HG03196 (cell line): ENCODE data around the gene PRMT2.

Source experiments
- ATAC-seq: cut with Tn5 transposase; IDR thresholded peaks from one replicate; pipeline ENCODE4 v1.9.1; 2021; ENCODE audit not compliant: unreplicated experiment

The PRMT2 gene

DNA sequence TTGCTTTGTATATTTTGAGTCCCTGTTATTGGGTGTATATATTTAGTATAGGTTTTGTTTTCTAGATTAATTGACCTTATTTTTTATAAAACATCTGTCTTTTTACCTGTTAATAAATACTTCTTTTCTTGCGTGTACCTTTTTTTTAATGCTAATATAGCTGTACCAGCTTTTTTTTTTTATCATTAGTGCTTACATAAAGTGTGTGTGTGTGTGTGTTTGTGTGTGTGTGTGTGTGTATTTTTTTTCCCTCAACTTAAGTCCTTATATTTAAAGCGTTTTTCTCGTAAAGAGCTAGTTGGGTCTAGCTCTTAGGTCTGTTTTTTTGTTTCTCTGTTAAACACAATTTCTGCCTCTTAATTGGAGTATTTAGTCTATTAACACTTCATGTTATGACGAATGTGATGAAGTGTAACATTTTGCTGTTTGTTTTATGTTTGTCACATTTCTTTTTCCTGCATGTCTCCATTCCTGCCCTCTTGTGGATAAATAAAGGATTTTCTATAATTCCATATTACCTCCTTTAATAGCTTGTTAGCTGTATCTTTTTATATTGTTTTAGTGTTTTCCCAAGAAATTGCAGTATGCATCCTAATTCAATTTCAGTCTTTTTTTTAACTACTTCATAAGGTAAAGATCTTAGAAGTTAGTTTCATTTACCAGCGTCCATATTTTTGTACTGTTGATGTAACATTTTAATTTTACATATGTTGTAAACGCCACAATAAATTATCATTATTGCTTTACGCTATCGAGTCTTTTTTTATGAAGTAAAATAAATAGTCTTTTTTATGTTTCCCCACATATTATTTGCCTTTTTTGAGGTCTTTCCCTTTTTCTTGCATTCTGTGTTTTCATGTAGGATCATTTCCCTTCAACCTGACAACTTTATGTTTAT, 4.3 kb downstream of the PRMT2 start:
- no peak for ATAC-seq

DNA sequence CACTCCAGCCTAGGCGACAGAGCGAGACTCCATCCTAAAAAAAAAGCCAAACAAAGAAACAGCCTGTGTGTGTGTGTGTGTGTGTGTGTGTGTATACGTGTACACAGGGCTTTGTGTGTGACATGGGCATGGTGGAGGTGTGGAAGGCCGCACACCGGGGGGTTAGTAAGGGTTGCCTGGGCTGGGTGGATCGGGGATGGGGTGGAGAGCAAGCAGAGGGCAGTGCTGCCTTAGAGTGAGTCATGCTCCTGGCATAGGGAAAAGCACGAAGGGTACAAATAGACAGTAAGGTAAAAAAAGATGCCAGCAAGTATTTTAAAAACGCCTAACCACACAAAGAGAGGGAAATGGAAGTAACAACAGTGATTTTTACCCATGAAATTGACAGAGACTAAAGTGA, 6.2 kb downstream of the PRMT2 start:
- no peak for ATAC-seq

DNA sequence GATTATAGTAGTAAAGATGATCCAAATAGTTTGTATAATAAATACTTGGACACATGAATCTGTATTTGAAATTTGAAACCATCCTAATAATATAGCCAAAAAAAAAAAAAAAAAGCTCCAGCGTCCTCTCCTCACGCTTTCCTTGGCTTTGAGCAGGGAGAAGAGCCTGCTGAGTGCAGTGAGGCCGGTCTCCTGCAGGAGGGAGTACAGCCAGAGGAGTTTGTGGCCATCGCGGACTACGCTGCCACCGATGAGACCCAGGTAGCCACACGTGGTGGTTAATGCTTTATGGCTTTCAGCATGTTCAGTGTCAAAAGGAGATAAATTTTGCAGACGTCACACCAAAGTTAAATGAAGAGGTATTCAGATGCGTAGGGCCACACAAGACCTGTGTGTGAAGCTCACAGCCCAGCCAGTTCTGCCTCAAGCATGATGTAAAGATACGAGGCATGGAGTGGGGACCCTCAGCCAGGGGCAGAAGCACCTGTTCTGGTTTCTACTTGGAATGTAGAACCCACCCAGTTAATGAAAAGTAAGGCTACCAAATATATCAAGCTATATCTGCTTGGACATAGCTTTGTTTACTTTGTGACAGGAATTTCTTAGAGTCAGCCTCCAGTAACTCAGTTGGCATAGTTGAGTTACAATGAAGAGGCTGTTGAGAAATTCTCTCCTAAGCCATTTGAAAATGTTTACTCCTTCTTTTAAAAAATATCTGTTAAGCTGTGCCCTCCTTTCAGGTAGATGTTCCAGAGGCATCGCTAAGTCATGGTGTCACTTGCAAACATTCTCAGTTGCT, 8.1 kb downstream of the PRMT2 start:
- ATAC-seq, result no peak

DNA sequence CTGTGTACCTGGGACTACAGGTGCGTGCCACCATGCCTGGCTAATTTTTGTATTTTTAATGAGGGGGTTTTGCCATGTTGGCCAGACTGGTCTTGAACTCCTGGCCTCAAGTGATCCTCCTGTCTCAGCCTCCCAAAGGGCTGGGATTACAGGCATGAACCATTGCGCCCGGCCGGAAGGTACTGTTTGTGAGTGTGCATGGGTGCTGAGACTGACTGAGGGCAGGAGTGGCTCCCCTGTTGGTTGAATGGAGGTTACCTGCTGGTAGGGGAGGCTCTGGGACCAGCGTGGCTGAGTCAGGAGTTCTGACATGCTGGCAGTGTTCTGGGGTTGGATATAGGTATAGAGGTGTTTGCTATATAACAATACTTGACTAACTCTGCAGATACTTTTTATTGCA, 10.4 kb downstream of the PRMT2 start:
- ATAC-seq, result no peak

DNA sequence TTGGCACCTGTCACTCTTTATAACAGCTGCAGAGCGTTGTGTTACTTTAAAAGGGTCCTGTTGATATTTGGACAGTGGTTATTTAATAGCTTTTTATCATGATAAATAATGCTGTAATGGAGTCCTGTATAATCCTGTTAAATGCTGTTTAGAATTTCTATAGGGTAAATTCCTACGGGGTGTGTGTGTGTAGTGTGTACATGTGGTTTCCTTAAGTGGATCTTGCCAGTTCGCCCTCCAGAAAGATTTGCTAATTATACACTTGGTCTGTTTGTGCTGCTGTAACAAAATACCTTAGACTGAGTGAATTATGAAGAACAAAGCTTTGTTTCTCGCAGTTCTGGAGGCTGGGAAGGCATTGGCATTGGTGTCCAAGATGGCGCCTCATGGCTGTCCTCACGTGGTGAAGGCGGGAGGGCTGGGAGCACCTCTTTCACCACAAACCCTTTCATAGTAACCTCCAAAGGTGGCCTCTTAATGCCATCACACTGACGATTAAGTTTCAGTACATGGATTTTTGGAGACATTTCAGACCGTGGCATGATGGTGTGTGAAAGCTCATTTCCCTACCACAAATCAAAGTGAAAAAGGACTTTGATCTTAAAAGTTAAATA, 11.2 kb downstream of the PRMT2 start:
- no peak for ATAC-seq

DNA sequence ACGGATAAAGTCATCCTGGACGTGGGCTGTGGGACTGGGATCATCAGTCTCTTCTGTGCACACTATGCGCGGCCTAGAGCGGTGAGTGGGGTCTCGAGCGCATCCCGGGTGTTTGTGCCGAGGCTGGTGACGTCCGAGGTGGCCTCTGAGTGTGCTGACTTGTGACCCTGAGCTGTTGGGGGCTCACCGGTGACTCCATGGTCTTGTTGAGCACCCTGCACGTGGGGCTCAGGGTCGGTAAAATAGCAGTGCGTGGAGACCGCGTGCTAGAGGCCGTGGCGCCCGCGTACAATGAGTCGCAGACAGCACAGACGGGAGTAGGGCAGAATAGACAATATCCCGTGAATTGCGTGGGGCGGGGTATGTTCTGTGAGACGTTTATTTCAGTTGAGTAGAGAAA, 13.1 kb downstream of the PRMT2 start:
- ATAC-seq, result no peak

DNA sequence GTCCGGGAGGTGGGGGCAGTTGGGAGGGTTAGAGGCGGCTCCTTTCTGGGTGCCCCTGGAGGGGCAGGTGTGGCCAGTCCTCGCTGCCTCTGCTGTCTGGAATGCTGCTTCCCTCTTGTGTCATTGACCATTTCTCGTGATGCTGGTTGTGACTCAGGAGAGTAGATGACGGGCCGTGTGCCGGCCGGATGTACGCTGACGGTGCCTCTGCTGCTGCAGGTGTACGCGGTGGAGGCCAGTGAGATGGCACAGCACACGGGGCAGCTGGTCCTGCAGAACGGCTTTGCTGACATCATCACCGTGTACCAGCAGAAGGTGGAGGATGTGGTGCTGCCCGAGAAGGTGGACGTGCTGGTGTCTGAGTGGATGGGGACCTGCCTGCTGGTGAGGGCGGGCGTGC, 13.9 kb downstream of the PRMT2 start:
- ATAC-seq, result no peak

DNA sequence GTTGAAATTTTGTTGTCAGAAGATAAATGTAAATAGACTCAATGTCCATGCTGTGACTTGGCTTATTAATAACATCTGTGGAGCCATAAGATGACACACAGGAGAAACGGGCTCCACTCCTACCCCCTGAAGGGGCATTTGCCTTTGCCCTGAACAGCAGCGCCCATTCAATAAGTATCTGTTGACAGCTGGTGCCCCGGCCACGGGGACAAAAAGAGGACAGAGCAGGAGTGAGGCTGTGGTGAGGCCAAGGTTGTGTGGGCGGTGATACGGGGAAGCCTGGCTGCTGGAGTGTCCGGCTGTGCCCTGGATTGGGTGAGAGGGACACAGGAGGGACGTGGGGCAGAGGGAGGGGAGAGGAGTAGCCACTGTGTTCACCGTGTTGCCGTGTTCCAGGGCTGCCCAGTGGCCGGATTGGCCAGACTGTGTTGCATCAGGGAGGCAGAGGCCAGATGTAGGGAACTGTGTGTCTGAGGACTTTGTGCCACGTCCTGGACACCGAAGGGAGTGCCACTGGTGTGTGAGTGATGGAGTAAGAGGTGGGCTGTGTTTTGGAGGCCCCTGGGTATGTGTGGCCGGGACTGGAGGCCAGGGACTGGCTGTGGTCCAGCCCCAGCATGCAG, 15.1 kb downstream of the PRMT2 start:
- ATAC-seq, result no peak

DNA sequence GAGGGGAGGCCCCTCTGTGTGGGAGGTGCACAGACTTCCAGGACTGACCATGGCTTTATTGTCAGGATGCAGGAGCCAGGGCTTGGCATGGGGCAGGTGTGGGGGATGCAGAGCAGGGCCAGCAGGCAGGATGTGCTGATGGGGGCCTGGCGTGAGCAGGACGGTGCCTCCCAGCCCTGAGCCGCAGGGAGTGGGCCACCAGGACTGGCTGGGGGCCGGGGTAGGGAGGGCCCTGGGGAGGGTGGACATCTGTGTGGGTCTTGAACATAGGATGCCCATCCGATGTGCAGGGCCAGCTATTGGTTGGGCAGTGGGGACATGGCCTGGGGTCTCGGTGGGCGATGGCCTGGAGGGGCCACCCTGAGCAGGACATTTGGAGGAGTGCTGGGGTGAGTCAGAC, 15.6 kb downstream of the PRMT2 start:
- ATAC-seq, result no peak

DNA sequence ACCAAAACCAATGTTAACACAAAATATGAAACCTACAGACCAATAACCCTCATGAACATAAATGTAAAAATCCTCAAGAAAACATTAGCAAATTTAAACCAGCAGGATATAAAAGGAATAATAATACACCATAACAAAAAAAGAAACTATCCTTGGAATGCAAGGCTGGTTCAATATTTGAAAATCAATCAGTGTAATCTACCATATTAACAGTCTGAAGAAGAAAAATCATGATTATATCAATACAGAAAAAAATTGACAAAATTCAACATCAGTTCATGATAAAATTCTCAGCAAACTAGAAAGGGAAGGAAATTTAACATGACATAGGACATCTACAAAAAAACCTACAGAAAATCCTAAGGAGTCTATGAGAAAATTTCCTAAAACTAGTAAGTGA, 19.8 kb downstream of the PRMT2 start:
- no peak for ATAC-seq

DNA sequence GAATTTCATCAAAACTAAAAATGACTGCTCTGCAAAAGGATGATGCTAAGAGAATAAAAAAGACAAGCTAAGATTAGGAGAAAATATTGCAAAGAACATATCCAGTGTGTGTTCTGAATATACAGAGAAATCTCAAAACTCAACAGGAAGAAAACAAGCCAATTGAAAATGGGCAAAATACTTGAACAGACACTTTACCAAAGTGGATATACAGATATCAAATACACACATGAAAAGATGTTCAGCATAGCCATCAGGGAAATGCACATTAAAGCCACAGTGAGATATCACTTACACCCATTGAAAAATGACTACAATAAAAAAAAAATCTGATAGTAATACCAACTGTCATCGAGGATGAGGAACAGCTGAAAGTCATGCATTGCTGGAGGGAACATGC, 21.3 kb downstream of the PRMT2 start:
- ATAC-seq, result no peak

DNA sequence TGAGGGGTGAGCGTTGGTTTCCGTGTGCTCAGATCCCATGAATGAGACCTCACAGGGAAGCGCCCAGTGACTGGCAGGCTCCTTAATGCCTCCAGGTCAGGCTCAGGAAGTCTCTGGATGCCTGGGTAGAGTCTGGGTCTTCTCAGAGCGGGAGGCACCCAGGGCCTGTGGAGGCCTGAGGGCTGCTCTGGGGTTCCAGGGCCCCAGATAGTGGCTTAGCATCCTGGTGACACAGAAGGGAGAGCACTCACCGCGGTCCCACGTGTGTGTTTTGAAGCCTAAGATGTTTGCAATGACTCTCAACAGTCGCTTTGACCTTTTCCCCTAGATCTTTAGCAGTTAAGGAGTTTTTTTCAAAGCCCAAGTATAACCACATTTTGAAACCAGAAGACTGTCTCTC, 25.0 kb downstream of the PRMT2 start:
- ATAC-seq, result no peak

DNA sequence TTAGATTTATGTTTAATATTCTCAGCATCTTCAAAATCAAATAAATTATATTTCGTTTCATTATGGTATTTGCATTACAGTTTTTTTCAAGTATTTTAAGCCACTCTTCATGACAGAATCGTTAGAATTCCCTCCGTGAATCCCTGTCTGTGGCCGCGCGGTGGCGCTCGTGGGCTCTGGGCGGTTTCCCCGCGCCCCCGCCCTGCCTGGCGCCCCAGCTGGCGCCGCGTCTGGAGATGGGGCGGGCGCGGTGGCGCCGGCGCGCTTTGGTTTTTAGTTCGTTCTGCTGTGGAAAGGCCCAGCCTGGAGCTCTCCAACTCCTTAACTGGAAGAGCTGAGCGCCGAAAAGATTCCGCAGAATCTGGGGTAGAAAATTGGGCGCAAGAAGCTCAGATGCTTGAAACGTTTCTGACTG, 25.7 kb downstream of the PRMT2 start:
- ATAC-seq, result no peak

DNA sequence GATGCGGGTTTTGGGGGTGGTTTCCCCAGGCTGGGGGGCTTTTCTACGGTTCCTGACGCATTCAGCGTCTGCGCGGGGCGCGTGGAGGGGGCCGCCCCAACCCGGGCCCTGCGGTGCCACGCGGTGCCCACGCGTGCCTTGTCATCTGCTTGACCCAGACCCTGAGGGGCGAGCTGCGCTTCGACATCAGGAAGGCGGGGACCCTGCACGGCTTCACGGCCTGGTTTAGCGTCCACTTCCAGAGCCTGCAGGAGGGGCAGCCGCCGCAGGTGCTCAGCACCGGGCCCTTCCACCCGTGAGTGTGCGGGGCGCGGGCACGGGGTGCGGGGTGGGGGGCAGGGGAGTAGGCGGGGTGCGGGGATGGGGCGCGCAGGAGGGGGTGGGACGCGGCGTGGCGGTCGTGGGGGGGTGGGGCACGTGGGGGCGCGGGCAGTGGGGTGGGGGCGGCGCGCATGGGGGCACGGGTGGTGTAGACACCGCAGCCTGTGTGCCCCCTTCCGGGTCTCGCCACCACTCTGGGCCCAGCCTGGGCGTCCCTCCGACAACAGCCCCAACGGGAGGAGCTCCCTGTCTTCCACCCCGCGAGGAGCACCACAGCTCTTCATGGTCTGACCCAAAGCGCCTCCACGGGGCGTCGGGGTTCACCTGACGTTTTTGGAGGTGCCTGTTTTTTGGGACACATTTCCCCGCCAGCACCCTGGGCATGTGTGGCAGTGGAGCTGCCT, 26.3 kb downstream of the PRMT2 start:
- no peak for ATAC-seq

DNA sequence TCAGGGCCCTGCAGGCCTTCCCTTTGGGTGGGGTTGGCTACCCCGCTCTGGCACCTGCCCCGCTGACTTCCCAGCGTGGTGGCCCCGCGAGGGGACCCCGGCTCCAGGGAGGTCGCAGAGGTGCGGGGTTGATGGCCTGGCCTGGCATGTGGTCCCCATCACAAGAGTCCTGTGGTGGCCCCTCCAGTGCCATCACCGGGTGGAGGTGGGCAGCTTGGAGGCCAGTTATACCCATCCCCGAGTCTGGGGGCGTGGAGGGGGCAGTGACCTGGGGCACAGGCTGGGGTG, 26.8 kb downstream of the PRMT2 start:
- no peak for ATAC-seq

DNA sequence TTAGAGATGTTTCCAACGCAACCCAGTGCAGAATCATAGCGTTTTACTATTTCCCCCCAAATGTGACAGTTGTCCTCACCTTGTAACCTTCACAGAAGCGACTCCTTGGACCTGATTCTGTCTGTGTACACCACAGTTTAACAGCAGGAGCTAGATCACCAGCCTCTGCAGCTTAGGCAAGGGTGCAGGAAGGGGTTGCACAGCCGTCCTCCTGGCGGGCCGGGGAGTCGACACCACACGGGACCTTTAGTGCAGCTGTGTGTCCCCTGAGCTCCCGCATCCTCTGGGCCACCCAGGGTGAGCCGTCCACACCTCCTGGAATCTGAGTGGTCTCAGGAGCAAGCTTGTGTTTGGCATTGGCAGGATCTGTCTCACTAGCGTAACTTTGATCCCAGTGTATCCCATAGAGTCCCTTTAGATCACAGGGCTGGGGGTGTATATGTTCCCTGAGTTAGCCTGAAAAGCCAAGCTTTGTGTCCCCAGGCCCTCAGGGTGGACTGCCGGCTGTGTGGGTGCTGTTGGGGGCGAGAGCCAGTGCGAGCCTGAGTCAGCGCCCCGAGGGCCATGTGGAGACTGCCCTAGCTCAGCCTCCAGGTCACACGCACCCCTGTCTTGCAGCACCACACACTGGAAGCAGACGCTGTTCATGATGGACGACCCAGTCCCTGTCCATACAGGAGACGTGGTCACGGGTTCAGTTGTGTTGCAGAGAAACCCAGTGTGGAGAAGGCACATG, 27.5 kb downstream of the PRMT2 start:
- no peak for ATAC-seq

DNA sequence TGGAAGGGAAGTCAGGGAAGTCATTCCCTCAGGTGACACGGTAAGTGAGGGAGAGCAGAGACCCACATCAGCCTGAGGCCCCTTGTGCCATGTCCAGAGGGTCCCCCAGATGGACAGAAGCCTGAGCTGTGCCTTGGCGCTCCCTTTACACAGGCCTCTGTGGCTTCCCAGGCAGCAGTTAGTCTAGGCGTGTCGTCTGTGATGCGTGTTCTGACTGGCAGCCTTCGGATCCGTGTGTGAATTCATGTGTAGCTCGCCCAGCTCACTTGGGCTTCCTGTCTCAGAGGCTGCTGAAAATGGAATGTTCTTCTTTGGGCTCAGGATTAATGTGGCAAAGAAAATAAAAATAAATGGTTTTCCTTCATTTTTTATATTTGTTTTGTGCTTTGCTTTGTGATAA, 28.3 kb downstream of the PRMT2 start:
- ATAC-seq, result no peak

DNA sequence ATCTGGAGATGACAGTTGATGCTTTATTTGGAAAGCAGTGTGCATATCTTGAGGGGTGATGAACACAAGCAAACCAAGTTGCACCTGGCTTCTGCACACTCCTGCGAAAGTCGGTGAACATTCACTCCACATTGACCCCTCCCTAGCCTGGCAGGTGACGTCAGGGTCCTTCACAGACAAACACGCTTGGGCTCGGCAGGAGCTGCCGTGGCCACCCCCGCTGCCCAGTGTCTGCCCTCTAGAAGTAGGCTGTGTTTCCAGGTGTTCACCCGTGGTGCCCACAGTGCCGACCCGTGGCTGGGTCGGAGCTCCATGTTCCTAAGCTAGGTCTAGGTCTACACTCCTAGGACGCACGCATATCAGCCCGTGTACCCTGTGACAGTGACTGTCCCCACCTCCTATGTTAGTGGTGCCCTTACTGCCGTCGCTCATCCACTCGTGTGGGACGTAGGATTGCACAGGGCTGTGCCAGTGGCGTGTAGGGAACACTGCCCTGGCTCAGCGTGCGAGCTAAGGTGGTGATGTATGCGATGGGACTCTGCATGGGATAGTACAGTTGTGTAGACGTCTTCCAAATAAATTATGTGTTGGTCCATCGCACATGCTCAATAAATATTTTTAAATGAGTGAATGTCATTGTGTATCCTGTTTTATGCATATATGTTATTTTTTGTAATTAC, 29.0 kb downstream of the PRMT2 start:
- ATAC-seq, result no peak

DNA sequence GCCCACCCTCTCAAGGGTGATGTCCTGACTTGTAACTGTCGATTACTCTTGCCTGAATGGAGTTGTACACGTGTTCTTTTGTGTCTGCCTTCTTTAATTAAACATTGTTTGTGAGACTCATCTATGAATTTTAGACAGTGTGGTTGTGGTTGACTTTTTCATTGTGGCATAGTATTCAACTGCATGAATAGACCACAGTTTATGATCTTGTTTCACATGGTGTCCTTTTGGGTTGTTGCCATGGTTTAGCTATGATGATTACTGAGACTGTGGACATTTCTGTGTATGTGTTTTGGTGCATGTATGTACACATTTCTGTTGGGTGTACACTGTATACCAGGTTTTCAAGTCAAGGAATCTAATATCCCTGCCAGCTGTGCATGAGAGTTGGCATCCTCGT, 30.1 kb downstream of the PRMT2 start:
- ATAC-seq, result no peak
